ENCODE data around the gene AGXT2.

The AGXT2 gene

GRCh38 chr5:35015063-35015462 lies 32.7 kb downstream of the AGXT2 start:
- H3K36me3 ChIP-seq (ENCODE audit: insufficient read depth, low read length), result no peaks in the 10 kb centered on the region
- H3K4me1 ChIP-seq (ENCODE audit: insufficient read depth, low read length), result no peaks in the 10 kb centered on the region
- no peaks in the 10 kb centered on the region for H3K9me3 ChIP-seq (ENCODE audit: insufficient read depth, low read length, severe bottlenecking)
- TF ChIP-seq EZH2 (IDR thresholded peaks at IDR 0.05; ENCODE audit: borderline replicate concordance, low read depth, low read length, severe bottlenecking), result no peak
- TF ChIP-seq, protein P1, sequence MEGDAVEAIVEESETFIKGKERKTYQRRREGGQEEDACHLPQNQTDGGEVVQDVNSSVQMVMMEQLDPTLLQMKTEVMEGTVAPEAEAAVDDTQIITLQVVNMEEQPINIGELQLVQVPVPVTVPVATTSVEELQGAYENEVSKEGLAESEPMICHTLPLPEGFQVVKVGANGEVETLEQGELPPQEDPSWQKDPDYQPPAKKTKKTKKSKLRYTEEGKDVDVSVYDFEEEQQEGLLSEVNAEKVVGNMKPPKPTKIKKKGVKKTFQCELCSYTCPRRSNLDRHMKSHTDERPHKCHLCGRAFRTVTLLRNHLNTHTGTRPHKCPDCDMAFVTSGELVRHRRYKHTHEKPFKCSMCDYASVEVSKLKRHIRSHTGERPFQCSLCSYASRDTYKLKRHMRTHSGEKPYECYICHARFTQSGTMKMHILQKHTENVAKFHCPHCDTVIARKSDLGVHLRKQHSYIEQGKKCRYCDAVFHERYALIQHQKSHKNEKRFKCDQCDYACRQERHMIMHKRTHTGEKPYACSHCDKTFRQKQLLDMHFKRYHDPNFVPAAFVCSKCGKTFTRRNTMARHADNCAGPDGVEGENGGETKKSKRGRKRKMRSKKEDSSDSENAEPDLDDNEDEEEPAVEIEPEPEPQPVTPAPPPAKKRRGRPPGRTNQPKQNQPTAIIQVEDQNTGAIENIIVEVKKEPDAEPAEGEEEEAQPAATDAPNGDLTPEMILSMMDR (IDR thresholded peaks at IDR 0.05; ENCODE audit: borderline replicate concordance, extremely low read depth, low read length, poor library complexity, severe bottlenecking), result no peak
- H3K79me2 ChIP-seq (ENCODE audit: insufficient read depth, low read length), result no peaks in the 10 kb centered on the region
- no peak overlapping the region for H2AFZ ChIP-seq (ENCODE audit: low read depth, low read length)
- no peak overlapping the region for H3K27ac ChIP-seq (ENCODE audit: low read length)
- no peak overlapping the region for H3K9ac ChIP-seq (ENCODE audit: low read depth, low read length)
- no peak for DNase-seq
- no peaks in the 10 kb centered on the region for H4K20me1 ChIP-seq (ENCODE audit: insufficient read depth, low read length)
- H3K4me3 ChIP-seq (ENCODE audit: low read depth in 1 of 2, low read length in 2 of 2), result no peak overlapping the region
- H3K27me3 ChIP-seq (ENCODE audit: insufficient read depth, low read length, poor library complexity), result no peaks in the 10 kb centered on the region
- H3K4me2 ChIP-seq (ENCODE audit: insufficient read depth, low read length), result no peak overlapping the region
- no peak for ATAC-seq (ENCODE audit: insufficient read depth, low read depth)

- DNase-seq (no peak), ATAC-seq (ENCODE audit: insufficient read depth, low read depth) (no peak)
- H3K79me2 ChIP-seq (ENCODE audit: insufficient read depth, low read length), result no peaks in the 10 kb centered on the region
- H3K4me3 ChIP-seq (ENCODE audit: low read depth in 1 of 2, low read length in 2 of 2), result no peak overlapping the region
- no peaks in the 10 kb centered on the region for H3K4me1 ChIP-seq (ENCODE audit: insufficient read depth, low read length)
- H4K20me1 ChIP-seq (ENCODE audit: insufficient read depth, low read length), result no peaks in the 10 kb centered on the region
- no peak overlapping the region for H3K9ac ChIP-seq (ENCODE audit: low read depth, low read length)
- no peaks in the 10 kb centered on the region for H3K27me3 ChIP-seq (ENCODE audit: insufficient read depth, low read length, poor library complexity)
- no peak overlapping the region for H3K27ac ChIP-seq (ENCODE audit: low read length)
- TF ChIP-seq EZH2 (IDR thresholded peaks at IDR 0.05; ENCODE audit: borderline replicate concordance, low read depth, low read length, severe bottlenecking), result no peak
- TF ChIP-seq, protein P1 (IDR thresholded peaks at IDR 0.05; ENCODE audit: borderline replicate concordance, extremely low read depth, low read length, poor library complexity, severe bottlenecking), result no peak
- H2AFZ ChIP-seq (ENCODE audit: low read depth, low read length), result no peak overlapping the region
- no peaks in the 10 kb centered on the region for H3K36me3 ChIP-seq (ENCODE audit: insufficient read depth, low read length)
- H3K4me2 ChIP-seq (ENCODE audit: insufficient read depth, low read length), result no peak overlapping the region
- no peaks in the 10 kb centered on the region for H3K9me3 ChIP-seq (ENCODE audit: insufficient read depth, low read length, severe bottlenecking)
Measured at GRCh38 chr5:35012796-35013195, 35.0 kb downstream of the AGXT2 start.

- Histone ChIP-seq H3K79me2 (ENCODE audit: insufficient read depth, low read length) (no peaks in the 10 kb centered on the region), H2AFZ (ENCODE audit: low read depth, low read length) (no peak overlapping the region), H3K4me1 (ENCODE audit: insufficient read depth, low read length) (no peaks in the 10 kb centered on the region), H3K9ac (ENCODE audit: low read depth, low read length) (no peak overlapping the region), H3K27me3 (ENCODE audit: insufficient read depth, low read length, poor library complexity) (no peaks in the 10 kb centered on the region), H3K36me3 (ENCODE audit: insufficient read depth, low read length) (no peaks in the 10 kb centered on the region), H4K20me1 (ENCODE audit: insufficient read depth, low read length) (no peaks in the 10 kb centered on the region), H3K27ac (ENCODE audit: low read length) (no peak overlapping the region), H3K4me2 (ENCODE audit: insufficient read depth, low read length) (no peak overlapping the region), H3K4me3 (ENCODE audit: low read depth in 1 of 2, low read length in 2 of 2) (no peak overlapping the region), H3K9me3 (ENCODE audit: insufficient read depth, low read length, severe bottlenecking) (no peaks in the 10 kb centered on the region)
- TF ChIP-seq, protein P1 (IDR thresholded peaks at IDR 0.05; ENCODE audit: borderline replicate concordance, extremely low read depth, low read length, poor library complexity, severe bottlenecking), result no peak
- no peak for TF ChIP-seq EZH2 (IDR thresholded peaks at IDR 0.05; ENCODE audit: borderline replicate concordance, low read depth, low read length, severe bottlenecking)
- no peak for ATAC-seq (ENCODE audit: insufficient read depth, low read depth)
- no peak for DNase-seq
Measured at GRCh38 chr5:35012365-35012764, 35.4 kb downstream of the AGXT2 start.

DNA sequence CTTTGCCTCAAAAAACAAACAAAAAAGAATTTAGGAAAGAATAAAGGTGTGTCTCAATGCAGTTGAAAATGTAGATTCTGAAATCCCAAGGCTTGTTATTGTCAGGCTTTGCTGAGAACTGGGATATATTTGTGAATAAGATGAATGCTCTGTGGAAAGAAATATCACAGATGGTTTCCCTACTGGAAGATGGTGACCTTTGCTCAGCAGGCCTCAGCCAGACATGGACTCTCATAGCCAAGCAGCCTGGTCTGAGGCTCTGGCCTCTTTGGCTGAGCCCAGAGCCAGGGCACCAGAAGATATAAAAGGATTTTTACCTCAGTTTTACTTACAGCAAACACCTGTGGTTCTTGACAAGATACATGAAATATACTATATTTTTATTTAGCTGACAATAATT lies 37.1 kb downstream of the AGXT2 start:
- H4K20me1 ChIP-seq (ENCODE audit: insufficient read depth, low read length), result no peaks in the 10 kb centered on the region

More for the DNA sequence above, 37.1 kb downstream of the AGXT2 start:
- Histone ChIP-seq H3K9ac (ENCODE audit: low read depth, low read length) (no peak overlapping the region), H3K36me3 (ENCODE audit: insufficient read depth, low read length) (no peaks in the 10 kb centered on the region), H3K27me3 (ENCODE audit: insufficient read depth, low read length, poor library complexity) (peaks cover 2% of the 10 kb centered on the region), H3K9me3 (ENCODE audit: insufficient read depth, low read length, severe bottlenecking) (no peaks in the 10 kb centered on the region), H3K4me2 (ENCODE audit: insufficient read depth, low read length) (no peak overlapping the region), H3K4me3 (ENCODE audit: low read depth in 1 of 2, low read length in 2 of 2) (no peak overlapping the region), H2AFZ (ENCODE audit: low read depth, low read length) (no peak overlapping the region), H3K27ac (ENCODE audit: low read length) (no peak overlapping the region), H3K79me2 (ENCODE audit: insufficient read depth, low read length) (no peaks in the 10 kb centered on the region), H3K4me1 (ENCODE audit: insufficient read depth, low read length) (no peaks in the 10 kb centered on the region)
- DNase-seq (no peak), ATAC-seq (ENCODE audit: insufficient read depth, low read depth) (no peak)
- TF ChIP-seq, protein P1 (IDR thresholded peaks at IDR 0.05; ENCODE audit: borderline replicate concordance, extremely low read depth, low read length, poor library complexity, severe bottlenecking), result no peak
- no peak for TF ChIP-seq EZH2 (IDR thresholded peaks at IDR 0.05; ENCODE audit: borderline replicate concordance, low read depth, low read length, severe bottlenecking)

Data from DND-41 (cell line).